K562 (cell line): Measurements from ENCODE around the gene DHX40. TPM values are rescaled to one million over a fixed set of nuclear protein-coding genes. Genes with fewer than 3 reads are reported as not detected.
A peak's percentile ranks its signal among the peaks of the same experiment; 100 is the strongest.

Experiments used
- ARHGAP35 ChIP-seq: fragments of 450-650 bp; IDR thresholded peaks from 2 replicates; pipeline ENCODE4 v1.6.1; 2018; ENCODE audit not compliant: partially characterized antibody
- BDP1 ChIP-seq: IDR thresholded peaks from 3 replicates; pipeline ENCODE4 v1.6.1; 2011; ENCODE audit not compliant: insufficient read length, insufficient read depth
- CREB5 ChIP-seq: fragments of 250-450 bp; sonication (Bioruptor Pico); IDR thresholded peaks from 2 replicates; pipeline ENCODE4 v1.5.0; 2020; ENCODE audit warnings: mild to moderate bottlenecking
- GTF2A2 ChIP-seq: IDR thresholded peaks from 2 replicates; pipeline ENCODE4 v1.6.1; 2016; ENCODE audit warnings: mild to moderate bottlenecking, missing genetic modification characterization, missing compliant biosample characterization
- HCFC1 ChIP-seq: IDR thresholded peaks from 2 replicates; pipeline ENCODE4 v1.6.1; 2012; ENCODE audit warnings: low read depth, low read length, improper control_type of control experiment
- LCOR ChIP-seq: sonication (generic); formaldehyde crosslinking; IDR thresholded peaks from 2 replicates; pipeline ENCODE4 v1.8.0; 2022; ENCODE audit warnings: mild to moderate bottlenecking, missing genetic modification reagents
- MNT ChIP-seq, 2 experiments: fragments of 450-650 bp; conservative IDR thresholded peaks; 2 replicates each; pipeline ENCODE4 v1.6.1; 2017; ENCODE audit warnings: mild to moderate bottlenecking in 2 of 2, moderate library complexity in 2 of 2
- NFIC ChIP-seq: fragments of 450-650 bp; IDR thresholded peaks from 2 replicates; pipeline ENCODE4 v1.6.1; 2017; ENCODE audit warnings: mild to moderate bottlenecking, inconsistent platforms
- NFRKB ChIP-seq: fragments of 450-650 bp; IDR thresholded peaks from 2 replicates; pipeline ENCODE4 v1.6.1; 2016; ENCODE audit warnings: low read depth
- PCBP2 ChIP-seq: fragments of 200-400 bp; formaldehyde crosslinking; IDR thresholded peaks from 2 replicates; pipeline ENCODE4 v1.6.1; 2018; ENCODE audit warnings: low read length, low read depth, mild to moderate bottlenecking, moderate library complexity; ENCODE audit not compliant: poor library complexity, severe bottlenecking
- RBM34 ChIP-seq: fragments of 200-400 bp; formaldehyde crosslinking; IDR thresholded peaks from 2 replicates; pipeline ENCODE4 v1.6.1; 2018; ENCODE audit warnings: low read length, borderline replicate concordance; ENCODE audit not compliant: insufficient read depth
- RFX1 ChIP-seq: fragments of 450-650 bp; IDR thresholded peaks from 2 replicates; pipeline ENCODE4 v1.6.1; 2016; ENCODE audit warnings: mild to moderate bottlenecking, moderate library complexity
- RFX7 ChIP-seq: fragments of 250-450 bp; sonication (Bioruptor Pico); IDR thresholded peaks from 2 replicates; pipeline ENCODE4 v1.5.1; 2021; ENCODE audit warnings: mild to moderate bottlenecking
- SMAD4 ChIP-seq: fragments of 250-450 bp; sonication (Bioruptor Pico); conservative IDR thresholded peaks from 2 replicates; pipeline ENCODE4 v1.8.0; 2021; ENCODE audit warnings: inconsistent platforms, mild to moderate bottlenecking, moderate library complexity
- TEAD4 ChIP-seq, 2 experiments: sonication (generic) in 1 of 2; formaldehyde crosslinking in 1 of 2; IDR thresholded peaks; 2 replicates each; pipeline versions ENCODE4 v1.6.1 to v1.8.0; 2012 to 2022; ENCODE audit warnings: borderline replicate concordance in 1 of 2, inconsistent platforms in 1 of 2, low read length in 1 of 2, mild to moderate bottlenecking in 1 of 2, missing genetic modification reagents in 1 of 2
- TFAP4 ChIP-seq: sonication (generic); formaldehyde crosslinking; IDR thresholded peaks from 2 replicates; pipeline ENCODE4 v1.8.0; 2022; ENCODE audit warnings: missing genetic modification reagents, mild to moderate bottlenecking, moderate library complexity, borderline replicate concordance
- ZBTB49 ChIP-seq: sonication (generic); formaldehyde crosslinking; IDR thresholded peaks from 2 replicates; pipeline ENCODE4 v1.8.0; 2022; ENCODE audit warnings: missing genetic modification reagents, mild to moderate bottlenecking, borderline replicate concordance
- ZKSCAN3 ChIP-seq: fragments of 250-450 bp; sonication (Bioruptor Pico); IDR thresholded peaks from 2 replicates; pipeline ENCODE4 v1.4.0; 2020
- ZNF12 ChIP-seq: sonication (generic); formaldehyde crosslinking; IDR thresholded peaks from 2 replicates; pipeline ENCODE4 v1.4.0; 2020; ENCODE audit warnings: mild to moderate bottlenecking, missing genetic modification reagents
- ZNF511 ChIP-seq: sonication (generic); formaldehyde crosslinking; IDR thresholded peaks from 2 replicates; pipeline ENCODE4 v1.8.0; 2022; ENCODE audit warnings: mild to moderate bottlenecking, missing genetic modification reagents
- polyA plus RNA-seq, 8 experiments: library from polyadenylated mRNA; depleted of rRNA in 4 of 8; stranded (reverse) in 5 of 8; unstranded in 3 of 8; fragments of >200 nt; fragmentation: Nextera tagmentation in 2 of 8; fragmentation: Illumina TruSeq in 1 of 8; extraction: Ambion mirVana in 2 of 8; extraction: Trizol in 1 of 8; gene quantifications; 2 replicates each; pipeline versions ENCODE4 v1.2.1 to v1.2.3, GENCODE V29; 2011 to 2014; ENCODE audit warnings: inconsistent platforms in 1 of 8, missing spikeins in 1 of 8
- total RNA-seq, 7 experiments: library from RNA; depleted of rRNA in 6 of 7; stranded (reverse); fragments of >200 nt in 6 of 7; fragmentation: Illumina TruSeq in 2 of 7; extraction: Trizol in 2 of 7; gene quantifications; 2 replicates each; pipeline versions ENCODE4 v1.2.1 to v1.2.3, GENCODE V29; 2011 to 2021; ENCODE audit warnings: low replicate concordance in 1 of 7

The DHX40 gene
- total and polyA plus RNA-seq, 9 of the 15 experiments (the other 6 are each of a cell fraction or from before 2014, with no cell fraction given): 7.2 to 38.6 (median 18.7) TPM

GRCh38 chr17:59619298-59620063 lies 54.1 kb downstream of the DHX40 start, which contains the start of gene CLTC (continued):
- peak; percentile 99 for TF ChIP-seq NFRKB
- TF ChIP-seq ZNF12 (CRISPR knock-in tag): peak; percentile 77
- peak; percentile 87 for TF ChIP-seq GTF2A2 (tag)
- TF ChIP-seq ARHGAP35: no peak
- TF ChIP-seq BDP1: no peak
- TF ChIP-seq HCFC1: peak; percentile 71
- peak; percentile 88 for TF ChIP-seq ZNF511
- TF ChIP-seq CREB5 (CRISPR knock-in tag): no peak
- peak; percentile 68; the same call in 1 of the 2 replicates for TF ChIP-seq ZBTB49
- no peak for TF ChIP-seq PCBP2
- peak; percentile 97 to 98 for TF ChIP-seq MNT (conservative IDR thresholded peaks at IDR 0.05)
- peak; percentile 67; the same call in 1 of the 2 replicates for TF ChIP-seq TEAD4 (IDR thresholded peaks at IDR 0.05; ENCODE audit: low read length)
- no peak for TF ChIP-seq TEAD4 (CRISPR knock-in tag; IDR thresholded peaks at IDR 0.05; ENCODE audit: borderline replicate concordance)
- TF ChIP-seq NFIC: peak; percentile 42
- no peak for TF ChIP-seq ZKSCAN3
- no peak for TF ChIP-seq RBM34
- TF ChIP-seq LCOR (CRISPR knock-in tag): peak; percentile 81
- TF ChIP-seq SMAD4 (CRISPR knock-in tag): peak; percentile 99
- no peak for TF ChIP-seq RFX7 (CRISPR knock-in tag)
- peak; percentile 98 for TF ChIP-seq TFAP4 (CRISPR knock-in tag)
- peak; percentile 34 for TF ChIP-seq RFX1
